ENCODE data around the gene CITED1. TPM values are rescaled to one million over a fixed set of nuclear protein-coding genes. Genes with fewer than 3 reads are reported as not detected.

CITED1 gene
- total RNA-seq, 1 experiment from 2014 or later = not detected

GRCh38 chrX:72301781-72302180, 3.9 kb downstream of the CITED1 start:
- Mint-ChIP-seq H3K9me3 (ENCODE audit: low read depth, unreplicated experiment) (no peaks in the 10 kb centered on the region), H3K27me3 (ENCODE audit: unreplicated experiment) (peaks cover 95% of the 10 kb centered on the region), H3K4me1 (ENCODE audit: low read depth, unreplicated experiment) (no peaks in the 10 kb centered on the region), H3K4me3 (ENCODE audit: low read depth, unreplicated experiment) (no peak overlapping the region), H3K27ac (ENCODE audit: unreplicated experiment) (no peak overlapping the region), H3K36me3 (ENCODE audit: insufficient read depth, unreplicated experiment) (peaks cover 14% of the 10 kb centered on the region)
- DNase-seq = no peak
- BruUV-seq (replicated peaks) = no TSS peak
- CTCF ChIA-PET = no interaction called here
- intact Hi-C loops (cut with micrococcal nuclease; ENCODE audit: unreplicated experiment) = no loop called here
- no peak for TF ChIP-seq CTCF (IDR thresholded peaks at IDR 0.05; ENCODE audit: unreplicated experiment)

- Mint-ChIP-seq H3K36me3 (ENCODE audit: insufficient read depth, unreplicated experiment) (no peaks in the 10 kb centered on the region), H3K9me3 (ENCODE audit: low read depth, unreplicated experiment) (no peaks in the 10 kb centered on the region), H3K27ac (ENCODE audit: unreplicated experiment) (no peak overlapping the region), H3K27me3 (ENCODE audit: unreplicated experiment) (peaks cover 84% of the 10 kb centered on the region), H3K4me3 (ENCODE audit: low read depth, unreplicated experiment) (no peak overlapping the region), H3K4me1 (ENCODE audit: low read depth, unreplicated experiment) (no peaks in the 10 kb centered on the region)
- TF ChIP-seq CTCF (IDR thresholded peaks at IDR 0.05; ENCODE audit: unreplicated experiment) = no peak
- no TSS peak for BruUV-seq (replicated peaks)
- intact Hi-C loops (cut with micrococcal nuclease; ENCODE audit: unreplicated experiment) = loop anchor here (2.0 kb wide), 1 partner anchor 241 kb away; no protein-coding TSS in a partner anchor
- DNase-seq = no peak
- CTCF ChIA-PET = interaction anchor here (0.9 kb wide), 1 partner anchor 9 kb away, joined by 3 read pairs; no protein-coding TSS in a partner anchor
These were observed 5.7 kb downstream of the CITED1 start for GRCh38 chrX:72299891-72300630.

- no TSS peak for BruUV-seq (replicated peaks)
- Mint-ChIP-seq H3K27ac (ENCODE audit: unreplicated experiment) (no peak overlapping the region), H3K36me3 (ENCODE audit: insufficient read depth, unreplicated experiment) (no peaks in the 10 kb centered on the region), H3K9me3 (ENCODE audit: low read depth, unreplicated experiment) (no peaks in the 10 kb centered on the region), H3K4me3 (ENCODE audit: low read depth, unreplicated experiment) (no peak overlapping the region), H3K27me3 (ENCODE audit: unreplicated experiment) (peaks cover 67% of the 10 kb centered on the region), H3K4me1 (ENCODE audit: low read depth, unreplicated experiment) (no peaks in the 10 kb centered on the region)
- CTCF ChIA-PET = interaction anchor here (0.6 to 1.1 kb wide), 2 partner anchors 230 to 242 kb away, joined by 5 to 7 read pairs; no protein-coding TSS in a partner anchor
- intact Hi-C loops (cut with micrococcal nuclease; ENCODE audit: unreplicated experiment) = loop anchor here (2.0 kb wide), 1 partner anchor 243 kb away; no protein-coding TSS in a partner anchor
- DNase-seq = no peak
- no peak for TF ChIP-seq CTCF (IDR thresholded peaks at IDR 0.05; ENCODE audit: unreplicated experiment)
These were observed 7.6 kb downstream of the CITED1 start for GRCh38 chrX:72297953-72298730.

GRCh38 chrX:72296991-72297390, 8.7 kb downstream of the CITED1 start:
- Mint-ChIP-seq H3K36me3 (ENCODE audit: insufficient read depth, unreplicated experiment) (no peaks in the 10 kb centered on the region), H3K27me3 (ENCODE audit: unreplicated experiment) (peaks cover 66% of the 10 kb centered on the region), H3K4me3 (ENCODE audit: low read depth, unreplicated experiment) (no peak overlapping the region), H3K4me1 (ENCODE audit: low read depth, unreplicated experiment) (no peaks in the 10 kb centered on the region), H3K9me3 (ENCODE audit: low read depth, unreplicated experiment) (no peaks in the 10 kb centered on the region), H3K27ac (ENCODE audit: unreplicated experiment) (no peak overlapping the region)
- BruUV-seq (replicated peaks) = no TSS peak
- TF ChIP-seq CTCF (IDR thresholded peaks at IDR 0.05; ENCODE audit: unreplicated experiment) = no peak
- DNase-seq = no peak
- intact Hi-C loops (cut with micrococcal nuclease; ENCODE audit: unreplicated experiment) = no loop called here
- CTCF ChIA-PET = no interaction called here

Measured in Calu3 (cell line).